Parathyroid adenoma (tissue), 2 donors: ENCODE results near the gene KRT12.
A peak's percentile ranks its signal among the peaks of the same experiment; 100 is the strongest.

ENCODE experiments used
- H2AFZ ChIP-seq: fragments of 300-600 bp; sonication (generic); one replicate; pipeline ENCODE4 v1.7.0; 2017; ENCODE audit warnings: antibody characterized with exemption, mild to moderate bottlenecking
- H3K27ac ChIP-seq: fragments of 300-600 bp; sonication (generic); one replicate; pipeline ENCODE4 v1.7.0; 2017
- H3K27me3 ChIP-seq: fragments of 300-600 bp; sonication (generic); one replicate; pipeline ENCODE4 v1.7.0; 2017; ENCODE audit warnings: low read length; ENCODE audit not compliant: control insufficient read depth, insufficient read depth
- H3K36me3 ChIP-seq: fragments of 300-600 bp; sonication (generic); one replicate; pipeline ENCODE4 v1.7.0; 2017; ENCODE audit warnings: low read length; ENCODE audit not compliant: control insufficient read depth, insufficient read depth
- H3K4me1 ChIP-seq: fragments of 300-600 bp; sonication (generic); one replicate; pipeline ENCODE4 v1.7.0; 2017; ENCODE audit warnings: control low read depth
- H3K4me2 ChIP-seq: fragments of 300-600 bp; sonication (generic); one replicate; pipeline ENCODE4 v1.7.0; 2017; ENCODE audit warnings: low read length
- H3K4me3 ChIP-seq: fragments of 300-600 bp; sonication (generic); one replicate; pipeline ENCODE4 v1.7.0; 2017; ENCODE audit warnings: low read depth, low read length
- H3K79me2 ChIP-seq: fragments of 300-600 bp; sonication (generic); one replicate; pipeline ENCODE4 v1.7.0; 2017; ENCODE audit warnings: control low read depth
- H3K9ac ChIP-seq: fragments of 300-600 bp; sonication (generic); one replicate; pipeline ENCODE4 v1.7.0; 2017; ENCODE audit warnings: mild to moderate bottlenecking
- H3K9me3 ChIP-seq: fragments of 300-600 bp; sonication (generic); one replicate; pipeline ENCODE4 v1.7.0; 2017; ENCODE audit warnings: low read length; ENCODE audit not compliant: control insufficient read depth
- CTCF ChIP-seq: fragments of 300-600 bp; sonication (generic); IDR thresholded peaks from one replicate; pipeline ENCODE4 v1.7.0; 2017; ENCODE audit warnings: antibody characterized with exemption, mild to moderate bottlenecking
- donor health status: primary hyperparathyroidism.

The KRT12 gene

GRCh38 chr17:40914075-40914855, 47.2 kb upstream of the KRT12 start:
- Histone ChIP-seq H3K9me3 (no peaks in the 10 kb centered on the region), H3K79me2 (no peaks in the 10 kb centered on the region), H3K4me3 (no peak overlapping the region), H3K36me3 (no peaks in the 10 kb centered on the region), H3K27ac (no peak overlapping the region), H3K9ac (no peak overlapping the region), H3K27me3 (no peaks in the 10 kb centered on the region), H2AFZ (no peak overlapping the region), H3K4me2 (no peak overlapping the region), H3K4me1 (peaks cover 11% of the 10 kb centered on the region)
- TF ChIP-seq CTCF: no peak

GRCh38 chr17:40912486-40913210, 45.6 kb upstream of the KRT12 start:
- no peak overlapping the region for H3K27ac ChIP-seq
- no peaks in the 10 kb centered on the region for H3K27me3 ChIP-seq

GRCh38 chr17:40910441-40910841, 43.4 kb upstream of the KRT12 start:
- H3K4me1 ChIP-seq: peaks cover 11% of the 10 kb centered on the region
- H3K79me2 ChIP-seq: no peaks in the 10 kb centered on the region
- H3K4me2 ChIP-seq: peak overlapping the region; percentile 2
- no peak overlapping the region for H3K4me3 ChIP-seq
- peak overlapping the region; percentile 25 for H2AFZ ChIP-seq
- H3K9me3 ChIP-seq: no peaks in the 10 kb centered on the region
- H3K27ac ChIP-seq: peak overlapping the region; percentile 51
- H3K9ac ChIP-seq: no peak overlapping the region
- no peak for TF ChIP-seq CTCF
- H3K27me3 ChIP-seq: no peaks in the 10 kb centered on the region
- H3K36me3 ChIP-seq: no peaks in the 10 kb centered on the region

More at GRCh38 chr17:40912486-40913210, 45.6 kb upstream of the KRT12 start:
- H3K9me3 ChIP-seq: no peaks in the 10 kb centered on the region
- no peaks in the 10 kb centered on the region for H3K36me3 ChIP-seq
- no peak for TF ChIP-seq CTCF
- no peak overlapping the region for H3K4me2 ChIP-seq
- no peak overlapping the region for H2AFZ ChIP-seq
- no peak overlapping the region for H3K4me3 ChIP-seq
- no peaks in the 10 kb centered on the region for H3K79me2 ChIP-seq
- peaks cover 11% of the 10 kb centered on the region for H3K4me1 ChIP-seq
- no peak overlapping the region for H3K9ac ChIP-seq

GRCh38 chr17:40909755-40910154, 42.7 kb upstream of the KRT12 start:
- Histone ChIP-seq H2AFZ (no peak overlapping the region), H3K27ac (peak overlapping the region; percentile 51), H3K9ac (no peak overlapping the region), H3K79me2 (no peaks in the 10 kb centered on the region), H3K27me3 (no peaks in the 10 kb centered on the region), H3K9me3 (no peaks in the 10 kb centered on the region), H3K4me1 (peaks cover 11% of the 10 kb centered on the region), H3K36me3 (no peaks in the 10 kb centered on the region), H3K4me3 (no peak overlapping the region), H3K4me2 (no peak overlapping the region)
- no peak for TF ChIP-seq CTCF
